Body of pancreas (tissue), 4 donors: ENCODE data around the gene PPP1CA.

Source experiments
- POLR2A ChIP-seq, 3 donors: fragments of 450-650 bp; IDR thresholded peaks; one replicate each; pipeline ENCODE4 v1.6.1; 2016; ENCODE audit warnings: antibody characterized with exemption in 3 of 3, mild to moderate bottlenecking in 2 of 3
- TF ChIP-seq, protein P1 (sequence below), 7 experiments: fragments of 450-650 bp in 4 of 7; fragments of 200-600 bp in 3 of 7; sonication (generic) in 3 of 7; IDR thresholded peaks; one replicate each; pipeline ENCODE4 v1.5.1; 2016 to 2019; ENCODE audit warnings: antibody characterized with exemption in 7 of 7

DNA sequence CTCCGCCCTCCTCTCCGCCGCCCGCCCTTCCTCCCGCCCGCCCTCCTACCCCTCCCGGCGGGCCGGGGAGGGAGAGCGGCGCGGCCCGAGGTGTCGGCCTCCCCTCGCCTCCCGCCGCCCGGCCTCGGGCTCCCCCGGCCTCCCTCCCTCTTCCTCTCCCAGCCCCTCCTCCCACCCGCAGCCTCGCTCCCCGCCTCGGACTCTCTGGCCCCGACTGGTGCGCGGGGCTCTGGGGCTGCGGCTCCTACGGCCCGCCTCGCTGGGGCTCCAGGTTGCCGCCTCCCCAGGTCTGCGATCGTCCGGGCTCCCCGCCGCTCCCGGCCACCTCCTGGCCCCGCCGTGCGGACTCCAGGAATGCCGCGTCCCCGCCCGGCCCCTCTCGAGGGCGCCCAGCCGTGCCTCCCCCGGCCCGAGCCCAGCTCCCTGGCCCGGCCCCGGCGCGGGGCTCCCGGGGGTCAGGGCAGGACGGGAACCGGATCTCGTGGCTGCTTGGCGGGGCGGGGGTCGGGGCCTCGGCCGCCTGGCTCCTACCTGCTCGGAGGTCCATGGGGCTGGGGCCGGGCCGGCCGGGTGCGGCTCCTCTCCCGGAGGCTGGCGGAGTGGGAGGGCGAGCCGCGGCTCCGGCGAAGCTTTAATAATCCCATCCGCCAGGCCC is 28.5 kb downstream of the PPP1CA start, which contains the start of gene CLCF1:
- TF ChIP-seq, protein P1, sequence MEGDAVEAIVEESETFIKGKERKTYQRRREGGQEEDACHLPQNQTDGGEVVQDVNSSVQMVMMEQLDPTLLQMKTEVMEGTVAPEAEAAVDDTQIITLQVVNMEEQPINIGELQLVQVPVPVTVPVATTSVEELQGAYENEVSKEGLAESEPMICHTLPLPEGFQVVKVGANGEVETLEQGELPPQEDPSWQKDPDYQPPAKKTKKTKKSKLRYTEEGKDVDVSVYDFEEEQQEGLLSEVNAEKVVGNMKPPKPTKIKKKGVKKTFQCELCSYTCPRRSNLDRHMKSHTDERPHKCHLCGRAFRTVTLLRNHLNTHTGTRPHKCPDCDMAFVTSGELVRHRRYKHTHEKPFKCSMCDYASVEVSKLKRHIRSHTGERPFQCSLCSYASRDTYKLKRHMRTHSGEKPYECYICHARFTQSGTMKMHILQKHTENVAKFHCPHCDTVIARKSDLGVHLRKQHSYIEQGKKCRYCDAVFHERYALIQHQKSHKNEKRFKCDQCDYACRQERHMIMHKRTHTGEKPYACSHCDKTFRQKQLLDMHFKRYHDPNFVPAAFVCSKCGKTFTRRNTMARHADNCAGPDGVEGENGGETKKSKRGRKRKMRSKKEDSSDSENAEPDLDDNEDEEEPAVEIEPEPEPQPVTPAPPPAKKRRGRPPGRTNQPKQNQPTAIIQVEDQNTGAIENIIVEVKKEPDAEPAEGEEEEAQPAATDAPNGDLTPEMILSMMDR (IDR thresholded peaks at IDR 0.05): no peak
- peak; percentile 36 to 58 (median 53) for TF ChIP-seq POLR2A (IDR thresholded peaks at IDR 0.05)
